SK-N-SH (cell line): ENCODE measurements around the gene PITPNB. TPM values are rescaled to one million over a fixed set of nuclear protein-coding genes. Genes with fewer than 3 reads are reported as not detected.

ENCODE experiments used
- CTCF ChIA-PET: fragments of 300-600, 350-600 bp; formaldehyde crosslinking; extraction: SDS; loops from one replicate; lab custom pipeline; 2021; lab: Yijun Ruan, JAX
- POLR2A ChIA-PET: fragments of 350-600 bp; sonication (Branson Sonifier 250); formaldehyde crosslinking; extraction: SDS; loops from one replicate; lab custom pipeline; 2020; ENCODE audit warnings: antibody characterized with exemption, inconsistent platforms; lab: Yijun Ruan, JAX
- DNase-seq: peaks from one replicate; pipeline ENCODE4 v3.0.0; 2012
- H2AFZ ChIP-seq: fragments of 200-600 bp; sonication (generic); 2 replicates; pipeline ENCODE4 v1.8.1; 2016; ENCODE audit warnings: antibody characterized with exemption, mild to moderate bottlenecking, low read depth
- H3F3A ChIP-seq: fragments of 200-600 bp; sonication (generic); replicated peaks from 2 replicates; pipeline ENCODE3; 2016; ENCODE audit warnings: antibody characterized with exemption, mild to moderate bottlenecking; ENCODE audit not compliant: insufficient read depth
- H3K27ac ChIP-seq, 2 experiments: fragments of 200-500 bp in 1 of 2; fragments of 200-600 bp in 1 of 2; sonication (Bioruptor generic) in 1 of 2; sonication (generic), shearing (Covaris generic) in 1 of 2; 2 replicates each; pipeline versions ENCODE4 v1.5.1 to v1.6.1; 2014 to 2016; ENCODE audit warnings: low read depth in 2 of 2, inconsistent platforms in 1 of 2, low read length in 1 of 2, mild to moderate bottlenecking in 1 of 2, mixed read lengths in 1 of 2
- H3K27me3 ChIP-seq: fragments of 200-600 bp; sonication (generic), shearing (Covaris generic); 2 replicates; pipeline ENCODE4 v1.6.1; 2016; ENCODE audit warnings: mixed run types; ENCODE audit not compliant: insufficient read depth
- H3K36me3 ChIP-seq, 2 experiments: fragments of 200-500 bp in 1 of 2; fragments of 200-600 bp in 1 of 2; sonication (Bioruptor generic) in 1 of 2; sonication (generic) in 1 of 2; replicated peaks in 1 of 2; 2 replicates each; pipeline versions ENCODE3 to v1.5.1; 2014 to 2016; ENCODE audit warnings: low read length in 1 of 2, mild to moderate bottlenecking in 1 of 2; ENCODE audit not compliant: insufficient read depth in 2 of 2, control insufficient read depth in 1 of 2
- H3K4me1 ChIP-seq, 2 experiments: fragments of 200-500 bp in 1 of 2; fragments of 200-600 bp in 1 of 2; sonication (Bioruptor generic) in 1 of 2; sonication (generic), shearing (Covaris generic) in 1 of 2; 2 replicates each; pipeline versions ENCODE4 v1.5.1 to v1.6.1; 2014 to 2016; ENCODE audit warnings: low read depth in 1 of 2, low read length in 1 of 2, mixed run types in 1 of 2; ENCODE audit not compliant: insufficient read depth in 2 of 2, control insufficient read depth in 1 of 2
- H3K4me2 ChIP-seq: fragments of 200-600 bp; sonication (generic), shearing (Covaris generic); 2 replicates; pipeline ENCODE4 v1.6.1; 2017; ENCODE audit warnings: mixed run types
- H3K4me3 ChIP-seq, 2 experiments: fragments of 200-500 bp in 1 of 2; fragments of 200-600 bp in 1 of 2; sonication (Bioruptor generic) in 1 of 2; sonication (generic), shearing (Covaris generic) in 1 of 2; 2 replicates each; pipeline versions ENCODE4 v1.5.1 to v1.8.1; 2014 to 2016; ENCODE audit warnings: low read depth in 2 of 2, inconsistent platforms in 1 of 2, low read length in 1 of 2, mild to moderate bottlenecking in 1 of 2, mixed read lengths in 1 of 2, moderate library complexity in 1 of 2
- H3K79me2 ChIP-seq: fragments of 200-600 bp; sonication (generic); 2 replicates; pipeline ENCODE4 v1.8.1; 2017; ENCODE audit warnings: mild to moderate bottlenecking; ENCODE audit not compliant: insufficient read depth
- H3K9ac ChIP-seq: fragments of 200-600 bp; sonication (generic); 2 replicates; pipeline ENCODE4 v1.6.1; 2017; ENCODE audit warnings: mixed run types
- H3K9me2 ChIP-seq: fragments of 200-600 bp; sonication (generic); 2 replicates; pipeline ENCODE4 v1.6.1; 2017; ENCODE audit warnings: mixed run types
- H3K9me3 ChIP-seq: fragments of 200-600 bp; sonication (generic); 2 replicates; pipeline ENCODE4 v1.6.1; 2017; ENCODE audit warnings: mixed run types, mild to moderate bottlenecking, moderate library complexity
- H4K20me1 ChIP-seq: fragments of 200-600 bp; sonication (generic); 2 replicates; pipeline ENCODE4 v1.6.1; 2017; ENCODE audit warnings: mild to moderate bottlenecking, mixed run types; ENCODE audit not compliant: insufficient read depth
- CHD2 ChIP-seq: fragments of 150-350 bp; IDR thresholded peaks from 2 replicates; pipeline ENCODE4 v1.6.1; 2018; ENCODE audit warnings: low read length; ENCODE audit not compliant: partially characterized antibody
- EP300 ChIP-seq, 2 experiments: IDR thresholded peaks; 2 replicates each; pipeline versions ENCODE4 v1.4.0 to v1.6.1; 2012; ENCODE audit warnings: borderline replicate concordance in 1 of 2, low read depth in 1 of 2, low read length in 1 of 2
- EZH2phosphoT487 ChIP-seq: fragments of 200-600 bp; sonication (generic); IDR thresholded peaks from 2 replicates; pipeline ENCODE4 v1.6.1; 2017; ENCODE audit warnings: low read depth, mixed run types, mild to moderate bottlenecking, antibody characterized with exemption, moderate library complexity, borderline replicate concordance
- FOSL2 ChIP-seq: IDR thresholded peaks from 2 replicates; pipeline ENCODE4 v1.4.0; 2012; ENCODE audit warnings: low read depth, mild to moderate bottlenecking, moderate library complexity, borderline replicate concordance
- FOXJ3 ChIP-seq: sonication (generic); formaldehyde crosslinking; IDR thresholded peaks from 2 replicates; pipeline ENCODE4 v1.5.1; 2020; ENCODE audit warnings: mild to moderate bottlenecking, missing genetic modification reagents
- GATA2 ChIP-seq: sonication (generic); formaldehyde crosslinking; IDR thresholded peaks from 2 replicates; pipeline ENCODE4 v1.5.0; 2020; ENCODE audit warnings: mild to moderate bottlenecking, missing genetic modification reagents
- JUND ChIP-seq: IDR thresholded peaks from 2 replicates; pipeline ENCODE4 v1.4.0; 2012
- MXI1 ChIP-seq: IDR thresholded peaks from 2 replicates; pipeline ENCODE4 v1.6.1; 2012; ENCODE audit warnings: mild to moderate bottlenecking, low read depth, low read length, improper control_type of control experiment
- PBX3 ChIP-seq: IDR thresholded peaks from 2 replicates; pipeline ENCODE4; 2012
- POLR2AphosphoS5 ChIP-seq: IDR thresholded peaks from 2 replicates; pipeline ENCODE4 v1.6.1; 2012; ENCODE audit warnings: low read depth, low read length
- RFX5 ChIP-seq: IDR thresholded peaks from 2 replicates; pipeline ENCODE4 v1.6.1; 2012; ENCODE audit warnings: mild to moderate bottlenecking, improper control_type of control experiment, low read length
- RXRA ChIP-seq: IDR thresholded peaks from 2 replicates; pipeline ENCODE4 v1.4.0; 2012; ENCODE audit warnings: low read depth, mild to moderate bottlenecking, borderline replicate concordance
- SIN3A ChIP-seq: IDR thresholded peaks from 2 replicates; pipeline ENCODE4 v1.6.1; 2012; ENCODE audit warnings: low read depth, mild to moderate bottlenecking, low read length, moderate library complexity, borderline replicate concordance
- TAF1 ChIP-seq: IDR thresholded peaks from 2 replicates; pipeline ENCODE4 v1.6.1; 2012; ENCODE audit warnings: low read depth, mild to moderate bottlenecking, low read length, moderate library complexity, borderline replicate concordance
- TCF12 ChIP-seq: IDR thresholded peaks from 2 replicates; pipeline ENCODE4 v1.4.0; 2012
- USF2 ChIP-seq: fragments of 150-350 bp; IDR thresholded peaks from 2 replicates; pipeline ENCODE4 v1.6.1; 2017; ENCODE audit warnings: antibody characterized with exemption, low read length, low read depth, borderline replicate concordance
- YY1 ChIP-seq: IDR thresholded peaks from 2 replicates; pipeline ENCODE4 v1.4.0; 2012; ENCODE audit warnings: low read depth, mild to moderate bottlenecking
- ZBTB33 ChIP-seq: IDR thresholded peaks from 2 replicates; pipeline ENCODE4 v1.4.0; 2012; ENCODE audit warnings: low read depth, borderline replicate concordance
- polyA plus RNA-seq, 3 experiments: library from polyadenylated mRNA; depleted of rRNA; stranded (reverse); fragments of >200 nt; gene quantifications; 2 replicates each; pipeline ENCODE4 v1.2.3, GENCODE V29; 2012
- TF ChIP-seq, protein P1 (sequence below): IDR thresholded peaks from 2 replicates; pipeline ENCODE4 v1.4.0; 2012; ENCODE audit warnings: low read depth
- TF ChIP-seq, protein P2 (sequence below): IDR thresholded peaks from 2 replicates; pipeline ENCODE4 v1.4.0; 2012; ENCODE audit warnings: low read depth, borderline replicate concordance

PITPNB gene
- polyA plus RNA-seq, 1 of the 3 experiments (the other 2 are of a cell fraction): 32.3 TPM

- CTCF ChIA-PET: no interaction called here
- Histone ChIP-seq H3K4me3 (no peak overlapping the region), H3K79me2 (no peaks in the 10 kb centered on the region), H3K27ac (no peak overlapping the region), H2AFZ (no peak overlapping the region)
- no peak for DNase-seq
- TF ChIP-seq EP300 (IDR thresholded peaks at IDR 0.05; ENCODE audit: borderline replicate concordance in 1 of 2, low read depth in 1 of 2, low read length in 1 of 2) (no peak), PBX3 (no peak), FOXJ3 (CRISPR knock-in tag) (no peak), JUND (no peak), ZBTB33 (no peak), SIN3A (no peak), YY1 (no peak), RXRA (no peak), TAF1 (no peak), USF2 (no peak), CHD2 (no peak), FOSL2 (no peak), TCF12 (no peak), GATA2 (CRISPR knock-in tag) (no peak), EZH2phosphoT487 (no peak), POLR2AphosphoS5 (no peak), RFX5 (no peak), MXI1 (no peak)
- TF ChIP-seq, protein P1, sequence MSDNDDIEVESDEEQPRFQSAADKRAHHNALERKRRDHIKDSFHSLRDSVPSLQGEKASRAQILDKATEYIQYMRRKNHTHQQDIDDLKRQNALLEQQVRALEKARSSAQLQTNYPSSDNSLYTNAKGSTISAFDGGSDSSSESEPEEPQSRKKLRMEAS: no peak
- TF ChIP-seq, protein P2, sequence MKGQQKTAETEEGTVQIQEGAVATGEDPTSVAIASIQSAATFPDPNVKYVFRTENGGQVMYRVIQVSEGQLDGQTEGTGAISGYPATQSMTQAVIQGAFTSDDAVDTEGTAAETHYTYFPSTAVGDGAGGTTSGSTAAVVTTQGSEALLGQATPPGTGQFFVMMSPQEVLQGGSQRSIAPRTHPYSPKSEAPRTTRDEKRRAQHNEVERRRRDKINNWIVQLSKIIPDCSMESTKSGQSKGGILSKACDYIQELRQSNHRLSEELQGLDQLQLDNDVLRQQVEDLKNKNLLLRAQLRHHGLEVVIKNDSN: no peak
- TF ChIP-seq, all 33 proteins: peak for 0
- Histone ChIP-seq H3K36me3 (peaks cover 0 to 3% of the 10 kb centered on the region in 2 experiments), H3K4me1 (no peaks in the 10 kb centered on the region), H3K4me2 (no peak overlapping the region), H3K27me3 (no peaks in the 10 kb centered on the region), H3K9ac (no peak overlapping the region), H3F3A (no peaks in the 10 kb centered on the region), H4K20me1 (no peaks in the 10 kb centered on the region), H3K9me3 (no peaks in the 10 kb centered on the region), H3K9me2 (no peaks in the 10 kb centered on the region)
- POLR2A ChIA-PET: no interaction called here
Measured at GRCh38 chr22:27941143-27941542, 22.1 kb upstream of the PITPNB start.
